HEK293 (cell line): ENCODE data around the gene FAM149B1.

Source experiments
- CTCF ChIA-PET: fragments of 350-600 bp; formaldehyde crosslinking; extraction: SDS; loops from one replicate; lab custom pipeline; 2021; ENCODE audit warnings: antibody characterized with exemption; lab: Yijun Ruan, JAX
- POLR2A ChIA-PET: fragments of 300-600 bp; formaldehyde crosslinking; extraction: SDS; loops from one replicate; lab custom pipeline; 2020; ENCODE audit warnings: antibody characterized with exemption, inconsistent platforms; lab: Yijun Ruan, JAX
- H3K27ac ChIP-seq: fragments of 200-500 bp; sonication (Bioruptor generic); 2 replicates; pipeline ENCODE4 v1.5.1; 2014; ENCODE audit warnings: low read depth, low read length, control low read depth, inconsistent platforms; ENCODE audit errors: extremely low read depth
- H3K36me3 ChIP-seq, 2 experiments: fragments of 200-500 bp in 1 of 2; sonication (Bioruptor generic) in 1 of 2; 1 replicate in 1 of 2; 2 replicates in 1 of 2; pipeline ENCODE4 v1.5.1; 2014 to 2017; ENCODE audit warnings: inconsistent platforms in 2 of 2, low read length in 2 of 2; ENCODE audit not compliant: control insufficient read depth in 2 of 2, insufficient read depth in 1 of 2
- H3K4me1 ChIP-seq: fragments of 200-500 bp; sonication (Bioruptor generic); 2 replicates; pipeline ENCODE4 v1.5.1; 2014; ENCODE audit warnings: mild to moderate bottlenecking, low read length, inconsistent platforms; ENCODE audit not compliant: control insufficient read depth, insufficient read depth
- H3K4me3 ChIP-seq: 2 replicates; pipeline ENCODE4 v1.5.1; 2011; ENCODE audit warnings: low read depth, mild to moderate bottlenecking, control low read depth, low read length, moderate library complexity
- H3K9me3 ChIP-seq: fragments of 200-500 bp; sonication (Bioruptor generic); 2 replicates; pipeline ENCODE4 v1.5.1; 2014; ENCODE audit warnings: low read depth, low read length, inconsistent platforms; ENCODE audit not compliant: control insufficient read depth, insufficient read depth
- GLI4 ChIP-seq: fragments of 450-650 bp; formaldehyde crosslinking; IDR thresholded peaks from 2 replicates; pipeline ENCODE4 v1.5.1; 2016; ENCODE audit warnings: missing biosample characterization, missing genetic modification characterization
- KLF16 ChIP-seq: fragments of 450-650 bp; formaldehyde crosslinking; IDR thresholded peaks from 2 replicates; pipeline ENCODE4 v1.5.1; 2017; ENCODE audit warnings: missing biosample characterization, missing genetic modification characterization
- YY1 ChIP-seq: fragments of 450-650 bp; formaldehyde crosslinking; IDR thresholded peaks from 2 replicates; pipeline ENCODE4 v1.5.1; 2018; ENCODE audit warnings: missing biosample characterization, missing genetic modification characterization
- ZBTB6 ChIP-seq: fragments of 450-650 bp; formaldehyde crosslinking; IDR thresholded peaks from 2 replicates; pipeline ENCODE4 v1.5.1; 2017; ENCODE audit warnings: missing biosample characterization, missing genetic modification characterization
- ZFP3 ChIP-seq: fragments of 450-650 bp; formaldehyde crosslinking; IDR thresholded peaks from 2 replicates; pipeline ENCODE4 v1.5.1; 2016; ENCODE audit warnings: low read depth, missing biosample characterization, missing genetic modification characterization
- ZNF114 ChIP-seq: fragments of 450-650 bp; formaldehyde crosslinking; IDR thresholded peaks from 2 replicates; pipeline ENCODE4 v1.5.0; 2017; ENCODE audit warnings: missing biosample characterization, missing genetic modification characterization
- ZNF148 ChIP-seq: fragments of 450-650 bp; formaldehyde crosslinking; IDR thresholded peaks from 2 replicates; pipeline ENCODE4 v1.5.0; 2017; ENCODE audit warnings: missing biosample characterization, missing genetic modification characterization, borderline replicate concordance
- ZNF16 ChIP-seq: fragments of 450-650 bp; formaldehyde crosslinking; IDR thresholded peaks from 2 replicates; pipeline ENCODE4 v1.5.1; 2016; ENCODE audit warnings: low read depth, missing biosample characterization, missing genetic modification characterization
- ZNF280D ChIP-seq: fragments of 450-650 bp; formaldehyde crosslinking; IDR thresholded peaks from 2 replicates; pipeline ENCODE4 v1.5.1; 2016; ENCODE audit warnings: missing biosample characterization, missing genetic modification characterization
- ZNF423 ChIP-seq: fragments of 450-650 bp; formaldehyde crosslinking; IDR thresholded peaks from 2 replicates; pipeline ENCODE4 v1.5.1; 2016; ENCODE audit warnings: missing biosample characterization, missing genetic modification characterization
- ZNF48 ChIP-seq: fragments of 450-650 bp; formaldehyde crosslinking; IDR thresholded peaks from 2 replicates; pipeline ENCODE4 v1.5.1; 2016; ENCODE audit warnings: missing biosample characterization, missing genetic modification characterization
- ZNF488 ChIP-seq: fragments of 450-650 bp; formaldehyde crosslinking; IDR thresholded peaks from 2 replicates; pipeline ENCODE4 v1.5.1; 2016; ENCODE audit warnings: missing biosample characterization, missing genetic modification characterization
- ZNF560 ChIP-seq: fragments of 450-650 bp; formaldehyde crosslinking; IDR thresholded peaks from 2 replicates; pipeline ENCODE4 v1.5.1; 2017; ENCODE audit warnings: missing biosample characterization, missing genetic modification characterization, borderline replicate concordance
- ZNF830 ChIP-seq: fragments of 450-650 bp; IDR thresholded peaks from 2 replicates; pipeline ENCODE4 v1.5.0; 2018; ENCODE audit warnings: missing biosample characterization, missing genetic modification characterization, low read depth, mild to moderate bottlenecking, moderate library complexity
- ZSCAN30 ChIP-seq: fragments of 450-650 bp; IDR thresholded peaks from 2 replicates; pipeline ENCODE4 v1.5.1; 2018; ENCODE audit warnings: missing biosample characterization, mild to moderate bottlenecking, missing genetic modification characterization, moderate library complexity
- TF ChIP-seq, protein P1 (sequence below): fragments of 450-650 bp; formaldehyde crosslinking; IDR thresholded peaks from 2 replicates; pipeline ENCODE4 v1.5.1; 2016; ENCODE audit warnings: missing biosample characterization, missing genetic modification characterization

Gene FAM149B1

DNA sequence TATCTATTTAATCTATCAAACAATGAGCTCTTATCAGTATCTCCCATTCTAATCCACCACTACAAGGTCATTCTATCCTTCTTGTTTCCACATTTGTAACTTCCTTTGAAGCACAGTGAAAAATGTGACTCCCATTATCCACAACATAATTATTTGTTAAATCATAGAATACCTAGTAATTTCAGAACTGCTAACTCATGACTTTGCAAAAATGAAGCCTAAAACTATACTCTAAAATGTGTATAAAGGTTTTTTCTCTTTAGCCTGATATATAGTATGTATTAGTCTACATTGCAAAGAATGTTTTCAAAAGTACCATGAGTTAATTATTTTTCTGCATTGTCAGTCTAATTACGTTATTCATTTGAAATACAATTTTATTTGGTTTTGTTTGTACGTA is 96.5 kb downstream of the FAM149B1 start:
- ChIA-PET POLR2A (interaction anchor here (1.0 to 2.2 kb wide), 2 partner anchors 13 to 17 kb away, joined by 3 to 10 read pairs; partner anchors contain the start of gene DNAJC9), CTCF (interaction anchor here (0.6 to 1.8 kb wide), 13 partner anchors 10 to 472 kb away, joined by 3 to 21 read pairs (median 4); partner anchors contain the start of genes DNAJC9 and MRPS16)
- Histone ChIP-seq H3K9me3 (no peaks in the 10 kb centered on the region), H3K4me1 (no peaks in the 10 kb centered on the region), H3K36me3 (no peaks in the 10 kb centered on the region), H3K27ac (no peak overlapping the region), H3K4me3 (no peak overlapping the region)
- no peak for TF ChIP-seq ZNF16 (tag by site-specific recombination)
- TF ChIP-seq ZSCAN30 (tag by site-specific recombination): no peak
- TF ChIP-seq ZNF488 (tag by site-specific recombination): no peak
- TF ChIP-seq ZNF423 (tag by site-specific recombination): no peak
- no peak for TF ChIP-seq ZNF280D (tag by site-specific recombination)
- no peak for TF ChIP-seq GLI4
- TF ChIP-seq ZNF114 (tag by site-specific recombination): no peak
- TF ChIP-seq ZNF148: no peak
- no peak for TF ChIP-seq ZBTB6 (tag by site-specific recombination)
- no peak for TF ChIP-seq KLF16 (tag by site-specific recombination)
- no peak for TF ChIP-seq YY1 (tag by site-specific recombination)
- TF ChIP-seq ZNF48 (tag by site-specific recombination): no peak
- no peak for TF ChIP-seq ZNF830
- TF ChIP-seq ZFP3 (tag by site-specific recombination): no peak
- no peak for TF ChIP-seq ZNF560 (tag by site-specific recombination)
- TF ChIP-seq, protein P1, sequence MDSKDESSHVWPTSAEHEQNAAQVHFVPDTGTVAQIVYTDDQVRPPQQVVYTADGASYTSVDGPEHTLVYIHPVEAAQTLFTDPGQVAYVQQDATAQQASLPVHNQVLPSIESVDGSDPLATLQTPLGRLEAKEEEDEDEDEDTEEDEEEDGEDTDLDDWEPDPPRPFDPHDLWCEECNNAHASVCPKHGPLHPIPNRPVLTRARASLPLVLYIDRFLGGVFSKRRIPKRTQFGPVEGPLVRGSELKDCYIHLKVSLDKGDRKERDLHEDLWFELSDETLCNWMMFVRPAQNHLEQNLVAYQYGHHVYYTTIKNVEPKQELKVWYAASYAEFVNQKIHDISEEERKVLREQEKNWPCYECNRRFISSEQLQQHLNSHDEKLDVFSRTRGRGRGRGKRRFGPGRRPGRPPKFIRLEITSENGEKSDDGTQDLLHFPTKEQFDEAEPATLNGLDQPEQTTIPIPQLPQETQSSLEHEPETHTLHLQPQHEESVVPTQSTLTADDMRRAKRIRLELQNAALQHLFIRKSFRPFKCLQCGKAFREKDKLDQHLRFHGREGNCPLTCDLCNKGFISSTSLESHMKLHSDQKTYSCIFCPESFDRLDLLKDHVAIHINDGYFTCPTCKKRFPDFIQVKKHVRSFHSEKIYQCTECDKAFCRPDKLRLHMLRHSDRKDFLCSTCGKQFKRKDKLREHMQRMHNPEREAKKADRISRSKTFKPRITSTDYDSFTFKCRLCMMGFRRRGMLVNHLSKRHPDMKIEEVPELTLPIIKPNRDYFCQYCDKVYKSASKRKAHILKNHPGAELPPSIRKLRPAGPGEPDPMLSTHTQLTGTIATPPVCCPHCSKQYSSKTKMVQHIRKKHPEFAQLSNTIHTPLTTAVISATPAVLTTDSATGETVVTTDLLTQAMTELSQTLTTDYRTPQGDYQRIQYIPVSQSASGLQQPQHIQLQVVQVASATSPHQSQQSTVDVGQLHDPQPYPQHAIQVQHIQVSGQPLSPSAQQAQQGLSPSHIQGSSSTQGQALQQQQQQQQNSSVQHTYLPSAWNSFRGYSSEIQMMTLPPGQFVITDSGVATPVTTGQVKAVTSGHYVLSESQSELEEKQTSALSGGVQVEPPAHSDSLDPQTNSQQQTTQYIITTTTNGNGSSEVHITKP (tag by site-specific recombination): no peak
